Lower leg skin (tissue), 4 donors: ENCODE results near the gene ALG6. TPM values are rescaled to one million over a fixed set of nuclear protein-coding genes. Genes with fewer than 3 reads are reported as not detected.

Experiments
- DNase-seq, 2 donors: peaks; one replicate each; pipeline ENCODE4 v3.0.0-alpha.2; 2019; ENCODE audit warnings: low spot score in 2 of 2
- H3K4me3 ChIP-seq: fragments of 200-600 bp; sonication (generic); 2 replicates; pipeline ENCODE4 v1.5.1; 2017; ENCODE audit warnings: mild to moderate bottlenecking, low read depth; ENCODE audit not compliant: poor library complexity, severe bottlenecking
- POLR2A ChIP-seq, 2 donors: fragments of 450-650 bp; IDR thresholded peaks; one replicate each; pipeline ENCODE4 v1.6.1; 2016 to 2017; ENCODE audit warnings: antibody characterized with exemption in 2 of 2, mild to moderate bottlenecking in 1 of 2, moderate library complexity in 1 of 2
- WGBS, 2 donors: methylation state at CpG; one replicate each; pipeline ENCODE4 v1.1.5; 2018; 5-methylcytosine and 5-hydroxymethylcytosine counted together
- intact Hi-C: fragments of 100-400 bp; cut with DNase I; formaldehyde crosslinking; loops from one replicate; pipeline ENCODE4 v1.15.0; 2023; ENCODE audit warnings: low total_unique reads
- total RNA-seq, 4 donors: library from RNA; depleted of rRNA; stranded (reverse); fragments of >200 nt; gene quantifications; one replicate each; pipeline ENCODE4 v1.1.0, GENCODE V29; 2016
- TF ChIP-seq, protein P1 (sequence below), 3 donors: fragments of 450-650 bp; IDR thresholded peaks; one replicate each; pipeline ENCODE4 v1.5.1; 2016; ENCODE audit warnings: antibody characterized with exemption in 3 of 3, mild to moderate bottlenecking in 3 of 3, moderate library complexity in 2 of 3

The ALG6 gene
- total RNA-seq, 4 donors from 2014 or later, result 8.4 to 14.7 (median 12.3) TPM

DNA sequence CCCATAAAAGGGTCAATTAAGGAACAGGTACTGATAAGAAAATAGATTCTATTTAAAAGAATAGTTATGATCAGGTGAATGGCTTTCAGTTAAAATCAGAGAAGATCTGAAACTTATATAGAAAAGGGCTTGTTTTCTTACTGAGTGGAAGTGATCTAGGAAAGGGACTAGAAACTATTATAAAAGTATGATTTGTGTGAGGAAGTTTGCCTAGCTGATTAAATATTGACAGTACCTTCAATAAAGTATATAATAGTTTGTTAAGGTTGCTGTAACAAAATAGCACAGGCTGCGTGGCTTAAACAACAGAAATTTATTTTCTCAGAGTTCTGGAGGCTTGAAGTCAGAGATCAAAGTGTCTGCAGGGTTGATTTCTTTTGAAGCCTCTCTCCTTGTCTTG, 5.4 kb upstream of the ALG6 start:
- WGBS, 2 donors, result 79 to 92% methylated on average over 1 of the region's 1 CpG
- TF ChIP-seq, protein P1, sequence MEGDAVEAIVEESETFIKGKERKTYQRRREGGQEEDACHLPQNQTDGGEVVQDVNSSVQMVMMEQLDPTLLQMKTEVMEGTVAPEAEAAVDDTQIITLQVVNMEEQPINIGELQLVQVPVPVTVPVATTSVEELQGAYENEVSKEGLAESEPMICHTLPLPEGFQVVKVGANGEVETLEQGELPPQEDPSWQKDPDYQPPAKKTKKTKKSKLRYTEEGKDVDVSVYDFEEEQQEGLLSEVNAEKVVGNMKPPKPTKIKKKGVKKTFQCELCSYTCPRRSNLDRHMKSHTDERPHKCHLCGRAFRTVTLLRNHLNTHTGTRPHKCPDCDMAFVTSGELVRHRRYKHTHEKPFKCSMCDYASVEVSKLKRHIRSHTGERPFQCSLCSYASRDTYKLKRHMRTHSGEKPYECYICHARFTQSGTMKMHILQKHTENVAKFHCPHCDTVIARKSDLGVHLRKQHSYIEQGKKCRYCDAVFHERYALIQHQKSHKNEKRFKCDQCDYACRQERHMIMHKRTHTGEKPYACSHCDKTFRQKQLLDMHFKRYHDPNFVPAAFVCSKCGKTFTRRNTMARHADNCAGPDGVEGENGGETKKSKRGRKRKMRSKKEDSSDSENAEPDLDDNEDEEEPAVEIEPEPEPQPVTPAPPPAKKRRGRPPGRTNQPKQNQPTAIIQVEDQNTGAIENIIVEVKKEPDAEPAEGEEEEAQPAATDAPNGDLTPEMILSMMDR (IDR thresholded peaks at IDR 0.05), result no peak
- TF ChIP-seq POLR2A (IDR thresholded peaks at IDR 0.05), result no peak
- no peak overlapping the region for H3K4me3 ChIP-seq
- intact Hi-C loops, result no loop called here
- DNase-seq, result no peak

DNA sequence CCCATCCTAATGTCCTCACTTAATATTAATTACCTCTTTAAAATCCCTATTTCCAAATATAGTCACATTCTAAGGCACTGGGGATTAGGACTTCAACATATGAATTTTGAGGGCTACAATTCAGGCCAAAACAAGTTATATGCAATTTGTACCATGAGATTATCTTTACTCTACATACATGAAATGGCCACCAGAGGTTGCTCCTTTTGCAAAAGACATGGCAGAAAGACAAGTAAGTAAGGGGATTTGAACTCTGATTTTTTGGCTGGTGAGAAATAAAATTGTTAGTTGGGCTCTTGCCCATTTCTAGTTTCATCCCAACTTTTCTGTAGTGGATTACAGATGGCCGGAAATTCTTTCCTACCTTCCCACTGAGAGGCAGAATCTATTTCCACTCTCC, 4.8 kb upstream of the ALG6 start:
- intact Hi-C loops, result no loop called here
- 86 to 97% methylated on average over 1 of the region's 1 CpG for WGBS, 2 donors
- H3K4me3 ChIP-seq, result no peak overlapping the region
- TF ChIP-seq POLR2A (IDR thresholded peaks at IDR 0.05), result no peak
- TF ChIP-seq, protein P1 (IDR thresholded peaks at IDR 0.05), result no peak
- DNase-seq, result no peak

DNA sequence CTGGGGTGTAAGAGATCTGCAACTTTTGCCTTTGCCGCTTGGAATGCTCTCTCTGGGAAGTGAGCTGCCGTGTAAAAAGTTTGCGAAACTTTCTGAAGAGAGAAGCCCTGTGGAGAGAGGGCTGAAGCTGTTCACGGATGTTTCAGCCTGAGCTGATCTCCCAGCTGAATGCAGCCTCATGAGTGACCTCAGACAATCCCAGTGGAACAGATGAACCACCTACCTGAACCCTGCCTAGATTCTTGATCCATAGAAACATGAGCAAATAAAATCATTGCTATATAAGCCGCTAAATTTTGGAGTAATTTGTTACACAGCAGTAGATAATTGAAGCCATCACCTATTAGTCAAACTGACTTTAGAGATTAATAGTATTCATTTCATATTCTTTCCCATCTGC, 4.4 kb upstream of the ALG6 start:
- 91 to 93% methylated on average over 5 of the region's 5 CpGs for WGBS, 2 donors
- TF ChIP-seq, protein P1 (IDR thresholded peaks at IDR 0.05), result no peak
- no peak for TF ChIP-seq POLR2A (IDR thresholded peaks at IDR 0.05)
- intact Hi-C loops, result no loop called here
- H3K4me3 ChIP-seq, result no peak overlapping the region
- DNase-seq, result no peak

DNA sequence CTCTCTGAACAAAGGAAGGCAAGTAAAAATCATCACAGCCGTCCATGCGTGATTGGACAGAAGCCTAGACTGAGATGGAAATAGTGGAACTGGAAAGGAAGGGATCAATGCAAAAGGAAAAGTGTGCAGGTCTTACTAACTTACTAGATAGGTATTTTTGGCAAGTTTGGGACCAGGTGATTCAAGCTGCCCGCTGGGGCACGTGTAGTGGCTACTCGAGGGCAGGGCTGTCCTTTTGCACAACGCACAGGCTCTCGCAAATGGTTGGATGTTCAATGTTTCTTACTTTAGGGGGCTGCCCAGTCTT, 566 bp upstream of the ALG6 start:
- 78 to 84% methylated on average over 7 of the region's 7 CpGs for WGBS, 2 donors
- TF ChIP-seq POLR2A (IDR thresholded peaks at IDR 0.05), result no peak
- TF ChIP-seq, protein P1 (IDR thresholded peaks at IDR 0.05), result no peak
- no peak for DNase-seq
- intact Hi-C loops, result no loop called here
- peak overlapping the region; percentile 78 for H3K4me3 ChIP-seq

DNA sequence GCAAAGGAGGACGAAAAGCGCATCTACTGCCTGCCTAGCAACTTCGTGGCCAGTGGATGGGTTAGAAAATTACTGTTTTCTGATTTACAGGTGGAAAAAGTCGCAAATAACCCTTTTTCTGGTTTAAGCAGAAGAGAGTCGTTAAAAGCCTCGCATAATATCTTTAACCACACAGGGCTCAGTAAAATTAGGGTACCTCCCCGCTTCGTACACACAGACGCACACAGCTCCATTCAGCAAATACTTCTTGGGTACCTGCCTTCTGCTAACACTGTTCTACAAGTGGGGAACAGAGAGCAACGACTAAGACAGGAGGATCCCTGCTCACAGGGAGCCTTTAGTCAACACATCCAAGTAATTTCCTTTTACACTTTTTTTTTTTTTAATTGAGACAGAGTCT, 704 bp downstream of the ALG6 start:
- TF ChIP-seq, protein P1 (IDR thresholded peaks at IDR 0.05), result no peak
- TF ChIP-seq POLR2A (IDR thresholded peaks at IDR 0.05), result no peak
- WGBS, 2 donors, result 4% methylated on average over 10 of the region's 10 CpGs

DNA sequence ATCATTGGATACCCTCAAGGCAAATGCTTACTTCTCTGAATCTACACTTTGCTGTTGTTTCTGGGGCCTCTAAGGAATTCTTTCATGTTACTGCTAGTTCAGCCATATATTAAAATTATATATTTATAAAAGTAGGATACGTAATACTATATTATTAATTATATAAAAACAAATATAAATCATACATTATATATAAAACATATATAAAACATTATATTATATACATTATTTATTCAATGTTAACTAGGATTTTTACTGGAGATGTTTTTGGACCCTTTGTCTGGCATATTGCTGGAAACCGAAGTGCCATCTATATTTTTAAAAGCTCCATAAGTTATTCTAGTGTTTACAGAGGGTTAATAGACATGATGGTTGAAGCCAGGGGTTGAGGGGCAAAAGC, 12.2 kb downstream of the ALG6 start:
- DNase-seq, result no peak
- 95 to 97% methylated on average over 2 of the region's 2 CpGs for WGBS, 2 donors
- intact Hi-C loops, result no loop called here
- no peak overlapping the region for H3K4me3 ChIP-seq
- no peak for TF ChIP-seq POLR2A (IDR thresholded peaks at IDR 0.05)
- TF ChIP-seq, protein P1 (IDR thresholded peaks at IDR 0.05), result no peak

More for the DNA sequence above, 704 bp downstream of the ALG6 start:
- H3K4me3 ChIP-seq, result peak overlapping the region; percentile 78
- intact Hi-C loops, result no loop called here
- DNase-seq, result no peak
